Activated T-cell treated with anti-CD3 and anti-CD28 coated beads for 1 hour (primary cell): ENCODE measurements around the gene LOXL4.

Experiments
- DNase-seq: peaks from one replicate; pipeline ENCODE4 v3.0.0-alpha.2; 2020; ENCODE audit warnings: low read depth

The LOXL4 gene

GRCh38 chr10:98267894-98268693 is at the start of gene LOXL4:
Gene LOXL4 (minus strand): TSS chr10:98268194. CDS start chr10:98263019, 5,175 bp downstream.
- no peak for DNase-seq

GRCh38 chr10:98316661-98317060 is 48.7 kb upstream of the LOXL4 start:
- DNase-seq, result no peak

- DNase-seq, result no peak
Observed at GRCh38 chr10:98316170-98316569, 48.2 kb upstream of the LOXL4 start.

- no peak for DNase-seq
Observed at GRCh38 chr10:98314532-98315284, 46.7 kb upstream of the LOXL4 start.

GRCh38 chr10:98313598-98313997 is 45.6 kb upstream of the LOXL4 start:
- DNase-seq, result no peak

- DNase-seq, result no peak
Observed at GRCh38 chr10:98312822-98313221, 44.8 kb upstream of the LOXL4 start.

GRCh38 chr10:98312349-98312748 is 44.4 kb upstream of the LOXL4 start:
- no peak for DNase-seq

- DNase-seq, result no peak
Observed at GRCh38 chr10:98310701-98311100, 42.7 kb upstream of the LOXL4 start.

- DNase-seq, result no peak
Observed at GRCh38 chr10:98309366-98310355, 41.7 kb upstream of the LOXL4 start.

- DNase-seq, result no peak
Observed at GRCh38 chr10:98308669-98309365, 40.8 kb upstream of the LOXL4 start.

GRCh38 chr10:98307916-98308541 is 40.0 kb upstream of the LOXL4 start:
- no peak for DNase-seq

GRCh38 chr10:98306501-98306900 is 38.5 kb upstream of the LOXL4 start:
- DNase-seq, result no peak

- DNase-seq, result no peak
Observed at GRCh38 chr10:98303569-98303968, 35.6 kb upstream of the LOXL4 start.

GRCh38 chr10:98302741-98303365 is 34.9 kb upstream of the LOXL4 start:
- DNase-seq, result no peak

- DNase-seq, result no peak
Observed at GRCh38 chr10:98301664-98302319, 33.8 kb upstream of the LOXL4 start.

GRCh38 chr10:98300526-98301229 is 32.7 kb upstream of the LOXL4 start:
- no peak for DNase-seq

GRCh38 chr10:98299341-98299740 is 31.3 kb upstream of the LOXL4 start:
- no peak for DNase-seq

GRCh38 chr10:98296524-98296923 is 28.5 kb upstream of the LOXL4 start:
- DNase-seq, result no peak

- no peak for DNase-seq
Observed at GRCh38 chr10:98295907-98296306, 27.9 kb upstream of the LOXL4 start.
